PC-3 (cell line): ENCODE data around the gene SEL1L. TPM values are rescaled to one million over a fixed set of nuclear protein-coding genes. Genes with fewer than 3 reads are reported as not detected.
"Not testable (repeated sequence)": the region's sequence is repeated elsewhere in the genome, so short reads cannot be mapped to it uniquely, and the experiment has no call there.

Experiments used
- ATAC-seq: fragments of 200-7000 bp; cut with Tn5 transposase; 2 replicates; pipeline ENCODE4 v1.9.1; 2020; ENCODE audit warnings: mild to moderate bottlenecking, moderate library complexity
- BruUV-seq: library from RNA; stranded (reverse); fragments of 400-500 nt; replicated peaks from 2 replicates; lab custom pipeline; 2021; lab: Mats Ljungman, UMichigan
- CTCF ChIA-PET: fragments of 300-600 bp; sonication (Branson Sonifier 250); formaldehyde crosslinking; loops from one replicate; lab custom pipeline; 2022; ENCODE audit warnings: antibody characterized with exemption; lab: Charles Lee
- POLR2A ChIA-PET: fragments of 300-600 bp; sonication (Branson Sonifier 250); formaldehyde crosslinking; loops from one replicate; lab custom pipeline; 2022; ENCODE audit warnings: antibody characterized with exemption; ENCODE audit not compliant: unreplicated experiment; lab: Charles Lee
- DNase-seq: peaks from one replicate; pipeline ENCODE4 v3.0.0-alpha.2; 2015
- H2AFZ ChIP-seq: fragments of 300-600 bp; sonication (generic); 2 replicates; pipeline ENCODE4 v1.6.0; 2016; ENCODE audit warnings: antibody characterized with exemption, low read length
- H3F3A ChIP-seq: fragments of 300-600 bp; sonication (generic); one replicate; pipeline ENCODE4 v1.6.0; 2017; ENCODE audit warnings: antibody characterized with exemption, low read length, control low read depth, mild to moderate bottlenecking; ENCODE audit not compliant: unreplicated experiment
- H3K27ac ChIP-seq: fragments of 300-600 bp; sonication (generic); 2 replicates; pipeline ENCODE4 v1.5.1; 2016; ENCODE audit warnings: mild to moderate bottlenecking, low read length
- H3K27me3 ChIP-seq: fragments of 300-600 bp; sonication (generic); 2 replicates; pipeline ENCODE4 v1.6.1; 2016; ENCODE audit warnings: low read length, mixed read lengths
- H3K36me3 ChIP-seq: fragments of 300-600 bp; sonication (generic); 2 replicates; pipeline ENCODE4 v1.6.1; 2016; ENCODE audit warnings: low read depth, mixed run types, low read length, mixed read lengths
- H3K4me1 ChIP-seq: fragments of 300-600 bp; sonication (generic); 2 replicates; pipeline ENCODE4 v1.5.1; 2016; ENCODE audit warnings: low read length; ENCODE audit not compliant: insufficient read depth
- H3K4me2 ChIP-seq: fragments of 300-600 bp; sonication (generic); 2 replicates; pipeline ENCODE4 v1.6.0; 2016; ENCODE audit warnings: low read length
- H3K4me3 ChIP-seq: fragments of 300-600 bp; sonication (generic); 2 replicates; pipeline ENCODE4 v1.5.1; 2016; ENCODE audit warnings: mild to moderate bottlenecking, low read length, mixed read lengths
- H3K79me2 ChIP-seq: fragments of 300-600 bp; sonication (generic); 2 replicates; pipeline ENCODE4 v1.6.1; 2017; ENCODE audit warnings: low read length, mixed read lengths
- H3K9ac ChIP-seq: fragments of 300-600 bp; sonication (generic); 2 replicates; pipeline ENCODE4 v1.6.0; 2016; ENCODE audit warnings: mild to moderate bottlenecking, low read length
- H3K9me2 ChIP-seq: fragments of 300-600 bp; sonication (generic); replicated peaks from 2 replicates; pipeline ENCODE4 v1.6.1; 2016; ENCODE audit warnings: mixed run types, low read length, mixed read lengths
- H3K9me3 ChIP-seq: fragments of 300-600 bp; sonication (generic); 2 replicates; pipeline ENCODE4 v1.6.1; 2016; ENCODE audit warnings: low read length, mixed read lengths
- H4K20me1 ChIP-seq: fragments of 300-600 bp; sonication (generic); 2 replicates; pipeline ENCODE4 v1.6.1; 2016; ENCODE audit warnings: low read length, mixed read lengths
- EZH2 ChIP-seq: fragments of 300-600 bp; sonication (generic); IDR thresholded peaks from one replicate; pipeline ENCODE4 v1.6.1; 2017; ENCODE audit warnings: antibody characterized with exemption, mild to moderate bottlenecking, low read length; ENCODE audit not compliant: unreplicated experiment
- intact Hi-C: fragments of 100-400 bp; cut with micrococcal nuclease; formaldehyde crosslinking; loops from 2 replicates; pipeline ENCODE4 v1.9.0; 2023
- total RNA-seq: library from RNA; depleted of rRNA; stranded (reverse); fragments of >200 nt; gene quantifications from 2 replicates; pipeline ENCODE4 v1.2.3, GENCODE V29; 2014
- TF ChIP-seq, protein P1 (sequence below): fragments of 300-600 bp; sonication (generic); conservative IDR thresholded peaks from 2 replicates; pipeline ENCODE4 v1.5.1; 2017; ENCODE audit warnings: antibody characterized with exemption, low read depth, mild to moderate bottlenecking, low read length

SEL1L gene
- total RNA-seq, 1 experiment from 2014 or later = 46.9 TPM

- no peaks in the 10 kb centered on the region for H3F3A ChIP-seq
- H3K27me3 ChIP-seq = no peaks in the 10 kb centered on the region
- no peak for TF ChIP-seq EZH2
- H3K27ac ChIP-seq = no peak overlapping the region
- no peak overlapping the region for H3K9ac ChIP-seq
- no peaks in the 10 kb centered on the region for H3K4me1 ChIP-seq
- H3K79me2 ChIP-seq = no peaks in the 10 kb centered on the region
- no peaks in the 10 kb centered on the region for H4K20me1 ChIP-seq
- ChIA-PET POLR2A (no interaction called here), CTCF (no interaction called here)
- no peak overlapping the region for H3K4me3 ChIP-seq
- no peaks in the 10 kb centered on the region for H3K9me3 ChIP-seq
- intact Hi-C loops = no loop called here
- H3K4me2 ChIP-seq = no peak overlapping the region
- no peaks in the 10 kb centered on the region for H3K36me3 ChIP-seq
- ATAC-seq (no peak), DNase-seq (no peak)
- BruUV-seq = no TSS peak
- H2AFZ ChIP-seq = no peak overlapping the region
- no peaks in the 10 kb centered on the region for H3K9me2 ChIP-seq
Observed at GRCh38 chr14:81550001-81550637, 16.5 kb upstream of the SEL1L start.

DNA sequence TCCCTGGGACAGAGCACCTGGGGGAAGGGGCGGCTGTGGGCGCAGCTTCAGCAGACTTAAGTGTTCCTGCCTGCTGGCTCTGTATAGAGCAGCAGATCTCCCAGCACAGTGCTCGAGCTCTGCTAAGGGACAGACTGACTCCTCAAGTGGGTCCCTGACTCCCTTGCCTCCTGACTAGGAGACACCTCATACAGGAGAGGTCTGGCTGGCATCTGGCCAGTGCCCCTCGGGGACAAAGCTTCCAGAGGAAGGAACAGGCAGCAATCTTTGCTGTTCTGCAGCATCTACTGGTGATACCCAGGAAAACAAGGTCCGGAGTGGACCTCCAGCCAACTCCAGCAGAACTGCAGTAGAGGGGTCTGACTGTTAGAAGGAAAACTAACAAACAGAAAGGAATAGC is 7.6 kb upstream of the SEL1L start:
- intact Hi-C loops, H4K20me1 ChIP-seq, H3K9me2 ChIP-seq, H3K4me3 ChIP-seq, H2AFZ ChIP-seq, H3K27me3 ChIP-seq, CTCF ChIA-PET, H3F3A ChIP-seq, H3K36me3 ChIP-seq, H3K9me3 ChIP-seq, H3K4me2 ChIP-seq, DNase-seq, H3K4me1 ChIP-seq, H3K79me2 ChIP-seq, POLR2A ChIA-PET, ATAC-seq, BruUV-seq, H3K27ac ChIP-seq, H3K9ac ChIP-seq: not testable (repeated sequence)

- H3K9ac ChIP-seq = no peak overlapping the region
- H3K4me1 ChIP-seq = peaks cover 13% of the 10 kb centered on the region
- H3K79me2 ChIP-seq = peaks cover 14% of the 10 kb centered on the region
- peaks cover 1% of the 10 kb centered on the region; the same call in 1 of the 2 replicates for H3K27me3 ChIP-seq
- no peaks in the 10 kb centered on the region for H3F3A ChIP-seq
- no peak overlapping the region for H2AFZ ChIP-seq
- H4K20me1 ChIP-seq = peaks cover 8% of the 10 kb centered on the region; the same call in 1 of the 2 replicates
- ATAC-seq (no peak), DNase-seq (no peak)
- intact Hi-C loops = no loop called here
- no TSS peak for BruUV-seq
- H3K36me3 ChIP-seq = no peaks in the 10 kb centered on the region
- H3K4me2 ChIP-seq = no peak overlapping the region
- H3K9me3 ChIP-seq = no peaks in the 10 kb centered on the region
- no peak overlapping the region for H3K27ac ChIP-seq
- H3K4me3 ChIP-seq = no peak overlapping the region
- CTCF ChIA-PET = no interaction called here
- POLR2A ChIA-PET = no interaction called here
- no peak for TF ChIP-seq EZH2
- no peaks in the 10 kb centered on the region for H3K9me2 ChIP-seq
Observed at GRCh38 chr14:81537193-81537592, 3.5 kb upstream of the SEL1L start.

GRCh38 chr14:81536241-81536771 is 2.7 kb upstream of the SEL1L start:
- POLR2A ChIA-PET = no interaction called here
- Histone ChIP-seq H3F3A (no peaks in the 10 kb centered on the region), H3K27ac (no peak overlapping the region), H3K4me1 (peaks cover 17% of the 10 kb centered on the region), H3K9ac (no peak overlapping the region), H2AFZ (no peak overlapping the region), H4K20me1 (peaks cover 8% of the 10 kb centered on the region; the same call in 1 of the 2 replicates), H3K4me2 (no peak overlapping the region), H3K4me3 (no peak overlapping the region), H3K9me2 (no peaks in the 10 kb centered on the region), H3K27me3 (no peaks in the 10 kb centered on the region), H3K36me3 (no peaks in the 10 kb centered on the region), H3K9me3 (no peaks in the 10 kb centered on the region), H3K79me2 (peaks cover 23% of the 10 kb centered on the region)
- CTCF ChIA-PET = no interaction called here
- no peak for TF ChIP-seq EZH2
- TF ChIP-seq, protein P1, sequence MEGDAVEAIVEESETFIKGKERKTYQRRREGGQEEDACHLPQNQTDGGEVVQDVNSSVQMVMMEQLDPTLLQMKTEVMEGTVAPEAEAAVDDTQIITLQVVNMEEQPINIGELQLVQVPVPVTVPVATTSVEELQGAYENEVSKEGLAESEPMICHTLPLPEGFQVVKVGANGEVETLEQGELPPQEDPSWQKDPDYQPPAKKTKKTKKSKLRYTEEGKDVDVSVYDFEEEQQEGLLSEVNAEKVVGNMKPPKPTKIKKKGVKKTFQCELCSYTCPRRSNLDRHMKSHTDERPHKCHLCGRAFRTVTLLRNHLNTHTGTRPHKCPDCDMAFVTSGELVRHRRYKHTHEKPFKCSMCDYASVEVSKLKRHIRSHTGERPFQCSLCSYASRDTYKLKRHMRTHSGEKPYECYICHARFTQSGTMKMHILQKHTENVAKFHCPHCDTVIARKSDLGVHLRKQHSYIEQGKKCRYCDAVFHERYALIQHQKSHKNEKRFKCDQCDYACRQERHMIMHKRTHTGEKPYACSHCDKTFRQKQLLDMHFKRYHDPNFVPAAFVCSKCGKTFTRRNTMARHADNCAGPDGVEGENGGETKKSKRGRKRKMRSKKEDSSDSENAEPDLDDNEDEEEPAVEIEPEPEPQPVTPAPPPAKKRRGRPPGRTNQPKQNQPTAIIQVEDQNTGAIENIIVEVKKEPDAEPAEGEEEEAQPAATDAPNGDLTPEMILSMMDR = no peak
- no TSS peak for BruUV-seq
- intact Hi-C loops = no loop called here
- DNase-seq (no peak), ATAC-seq (no peak)
